Measurements from ENCODE around the gene TMEM231.

GRCh38 chr16:75570396-75571065 lies 14.5 kb upstream of the TMEM231 start:
- TF ChIP-seq EZH2 (optimal IDR thresholded peaks at IDR 0.05; ENCODE audit: low read depth, low read length) (no peak), CTCF (IDR thresholded peaks at IDR 0.05; ENCODE audit: low read length) (no peak), EZH2phosphoT487 (IDR thresholded peaks at IDR 0.05; ENCODE audit: low read length) (no peak)
